Activated CD4-positive, CD25-positive, alpha-beta regulatory T cell (primary cell): ENCODE results near the gene DDX24.
A peak's percentile ranks its signal among the peaks of the same experiment; 100 is the strongest.

Source experiments
- DNase-seq, 4 experiments: peaks; one replicate each; lab custom pipeline; 2025; lab: John Stamatoyannopoulos, UW

The DDX24 gene, protein sequence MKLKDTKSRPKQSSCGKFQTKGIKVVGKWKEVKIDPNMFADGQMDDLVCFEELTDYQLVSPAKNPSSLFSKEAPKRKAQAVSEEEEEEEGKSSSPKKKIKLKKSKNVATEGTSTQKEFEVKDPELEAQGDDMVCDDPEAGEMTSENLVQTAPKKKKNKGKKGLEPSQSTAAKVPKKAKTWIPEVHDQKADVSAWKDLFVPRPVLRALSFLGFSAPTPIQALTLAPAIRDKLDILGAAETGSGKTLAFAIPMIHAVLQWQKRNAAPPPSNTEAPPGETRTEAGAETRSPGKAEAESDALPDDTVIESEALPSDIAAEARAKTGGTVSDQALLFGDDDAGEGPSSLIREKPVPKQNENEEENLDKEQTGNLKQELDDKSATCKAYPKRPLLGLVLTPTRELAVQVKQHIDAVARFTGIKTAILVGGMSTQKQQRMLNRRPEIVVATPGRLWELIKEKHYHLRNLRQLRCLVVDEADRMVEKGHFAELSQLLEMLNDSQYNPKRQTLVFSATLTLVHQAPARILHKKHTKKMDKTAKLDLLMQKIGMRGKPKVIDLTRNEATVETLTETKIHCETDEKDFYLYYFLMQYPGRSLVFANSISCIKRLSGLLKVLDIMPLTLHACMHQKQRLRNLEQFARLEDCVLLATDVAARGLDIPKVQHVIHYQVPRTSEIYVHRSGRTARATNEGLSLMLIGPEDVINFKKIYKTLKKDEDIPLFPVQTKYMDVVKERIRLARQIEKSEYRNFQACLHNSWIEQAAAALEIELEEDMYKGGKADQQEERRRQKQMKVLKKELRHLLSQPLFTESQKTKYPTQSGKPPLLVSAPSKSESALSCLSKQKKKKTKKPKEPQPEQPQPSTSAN

DNA sequence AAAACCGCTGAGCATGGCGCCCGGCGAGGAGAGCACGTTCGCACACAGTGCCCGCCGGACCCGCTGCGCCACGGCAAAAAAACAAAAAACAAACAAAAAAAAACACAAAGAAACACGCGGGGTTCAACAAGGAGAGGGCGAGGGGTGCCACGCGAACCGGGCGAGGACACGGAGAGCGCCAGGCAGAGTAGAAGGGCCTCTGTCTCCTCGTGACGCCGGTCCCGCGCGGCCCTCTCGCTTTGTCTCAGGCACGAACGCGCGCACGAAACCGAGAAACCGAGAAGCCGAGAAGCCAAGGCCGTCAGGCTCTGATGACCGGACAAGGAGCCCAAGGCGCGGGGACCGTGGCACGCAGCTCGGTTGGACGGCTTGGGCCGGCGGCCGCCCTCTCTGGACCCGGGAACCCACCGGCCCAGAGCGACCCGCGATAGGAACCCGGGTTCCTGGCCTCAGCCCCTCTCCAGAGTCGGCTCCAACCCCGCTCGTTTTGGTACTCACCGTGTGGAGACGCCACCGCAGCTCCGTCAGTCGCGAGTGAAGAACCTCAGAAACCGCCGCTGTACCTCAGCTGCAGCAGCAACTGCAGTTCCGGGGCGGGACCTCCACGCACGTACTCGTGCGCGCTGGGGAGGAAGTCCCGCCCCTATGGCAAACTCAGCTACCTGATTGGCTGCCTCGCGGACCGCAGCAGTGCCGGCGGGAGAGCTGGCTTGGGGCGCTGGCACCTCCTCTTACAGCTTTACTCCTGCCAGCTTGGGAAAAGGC lies at the start of gene DDX24, which contains the start of gene IFI27L1:
TSS of gene DDX24 (minus strand) at position 582 of the 765 bp plus-strand sequence. CDS start 1,460 bp downstream, outside the sequence.
TSS of gene IFI27L1 (plus strand) at position 690 of the 765 bp plus-strand sequence. CDS start 15,628 bp downstream, outside the sequence.
- peak; percentile 91 to 96 (median 94) for DNase-seq

DNA sequence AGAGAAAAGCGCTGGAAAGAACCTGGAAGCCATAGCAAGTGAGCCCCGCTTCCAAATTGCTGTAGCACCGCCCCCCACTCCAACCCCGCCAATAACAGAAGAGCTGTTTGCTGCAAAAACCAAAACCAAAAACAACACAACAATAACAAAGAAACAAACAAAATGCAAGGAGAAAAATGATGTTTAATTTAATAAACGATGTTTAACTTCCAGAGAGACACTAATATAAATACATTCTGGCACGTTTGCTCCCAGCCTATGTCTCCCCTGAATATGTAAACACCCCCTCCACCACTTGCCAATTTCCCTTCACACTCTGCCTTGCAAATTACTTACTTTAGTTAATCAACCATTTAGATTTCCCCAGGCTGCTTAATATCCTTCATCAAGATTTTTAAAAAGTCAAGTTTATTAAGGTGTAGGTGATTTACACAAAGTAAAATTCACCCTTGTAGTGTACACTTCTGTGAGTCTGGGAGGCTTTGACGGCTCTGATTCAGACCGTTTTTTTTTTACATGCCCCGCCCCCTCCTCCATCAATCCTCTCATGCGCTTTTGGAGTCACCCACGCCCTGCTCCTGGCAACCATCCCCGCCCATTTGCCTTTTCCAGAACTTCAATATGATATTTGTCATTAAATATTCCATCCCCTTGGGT lies 48.9 kb upstream of the DDX24 start:
- no peak for DNase-seq

DNA sequence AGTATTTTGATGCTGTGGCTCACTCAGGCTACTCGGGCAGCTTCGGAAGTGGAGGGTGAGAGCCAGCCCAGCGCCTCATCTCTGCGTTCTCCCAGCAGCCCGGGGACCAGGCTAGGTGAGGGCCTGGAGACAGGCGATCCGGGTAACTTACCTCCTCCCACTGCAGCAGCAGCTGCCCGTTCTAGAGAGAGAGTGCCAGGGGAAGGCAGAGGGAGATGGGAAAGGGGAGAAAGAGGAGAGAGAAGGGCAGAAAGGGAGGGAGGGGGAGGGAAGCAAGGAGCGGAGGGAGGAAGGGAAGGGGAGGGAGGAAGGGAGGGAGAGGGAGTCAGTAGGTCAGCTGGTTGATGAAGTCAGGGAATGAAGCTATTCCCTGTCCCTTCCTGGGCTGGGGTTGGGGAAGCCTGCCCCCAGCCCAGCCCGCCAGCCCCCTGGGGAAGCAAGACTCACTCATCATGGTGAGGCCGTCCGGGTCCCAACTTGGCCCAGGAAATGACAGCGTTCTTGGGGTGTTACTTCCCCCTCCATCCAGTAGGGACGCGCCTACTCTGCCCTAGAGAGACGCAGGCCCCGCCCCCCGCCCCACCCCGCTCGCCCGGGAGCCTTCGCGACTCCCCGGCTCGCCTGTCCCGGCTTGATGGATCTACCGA lies 48.2 kb upstream of the DDX24 start, which contains the start of gene IFI27L2:
TSS of gene IFI27L2 (minus strand) at position 494 of the 647 bp plus-strand sequence. CDS start at position 454, 40 bp downstream.
- peak; percentile 24 to 66 (median 37) for DNase-seq

DNA sequence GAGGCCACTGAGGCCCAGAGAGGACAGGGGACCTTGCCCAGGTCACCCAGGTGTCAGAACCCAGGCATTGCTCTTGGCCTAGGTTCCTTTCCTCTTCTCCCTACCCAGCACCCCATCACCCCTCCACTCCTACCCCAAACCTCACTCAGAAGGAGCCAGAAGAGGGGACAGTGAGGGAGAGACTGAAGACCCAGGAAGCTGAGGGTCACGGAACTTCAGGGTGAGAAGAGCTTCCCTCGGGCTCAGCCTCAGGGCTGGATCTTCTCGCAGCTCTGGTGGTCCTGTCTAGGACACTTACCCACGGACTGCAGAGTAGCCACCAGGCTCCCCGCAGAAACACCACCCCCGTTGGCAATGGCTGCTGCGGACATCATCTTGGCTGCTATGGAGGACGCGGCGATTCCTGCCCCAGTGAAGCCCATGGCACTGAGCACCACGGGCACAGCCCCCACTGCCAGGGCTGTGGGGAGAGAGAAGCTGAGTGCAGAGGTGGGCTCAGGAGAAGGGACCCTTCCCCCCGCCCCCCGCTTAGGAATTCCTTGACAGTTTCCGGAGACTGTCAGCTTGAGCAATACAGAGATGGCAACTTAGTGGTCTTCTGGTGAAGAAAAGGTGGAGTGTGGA lies 47.3 kb upstream of the DDX24 start:
- DNase-seq = no peak

DNA sequence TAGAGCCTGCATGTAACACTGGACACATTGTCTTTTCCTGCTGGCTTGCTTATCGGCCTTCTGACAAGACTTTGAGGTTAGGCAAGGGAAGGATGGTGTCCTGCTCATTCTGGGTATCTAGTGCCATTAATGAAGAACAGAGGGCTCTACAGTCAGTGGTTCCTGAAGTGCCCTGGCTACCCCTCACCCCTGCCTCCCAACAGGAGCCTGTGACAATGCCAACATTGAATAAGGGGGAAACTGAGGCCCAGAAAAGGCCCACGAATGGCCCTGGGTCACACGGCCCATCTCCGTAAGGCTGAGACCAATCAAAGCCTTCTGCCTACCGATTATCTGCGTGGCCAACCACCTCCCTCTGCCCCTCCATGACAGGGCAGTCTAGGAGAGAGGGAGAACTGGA lies 46.3 kb upstream of the DDX24 start:
- DNase-seq = no peak

DNA sequence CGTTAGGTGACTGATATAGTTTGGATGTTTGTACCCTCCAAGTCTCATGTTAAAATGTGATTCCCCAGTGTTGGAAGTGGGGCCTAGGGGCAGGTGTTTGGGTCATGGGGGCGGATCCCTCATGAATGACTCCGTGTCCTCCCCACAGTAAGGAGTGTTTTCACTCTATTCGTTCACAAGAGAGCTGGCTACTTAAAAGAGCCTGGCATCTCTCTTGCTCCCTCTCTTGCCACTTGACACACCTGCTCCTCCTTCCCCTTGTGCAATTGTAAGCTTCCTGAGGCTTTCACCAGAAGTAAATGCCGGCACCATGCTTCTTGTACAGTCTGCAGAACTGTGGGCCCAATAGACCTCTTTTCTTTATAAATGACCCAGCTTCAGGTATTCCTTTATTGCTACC lies 45.8 kb upstream of the DDX24 start:
- no peak for DNase-seq

DNA sequence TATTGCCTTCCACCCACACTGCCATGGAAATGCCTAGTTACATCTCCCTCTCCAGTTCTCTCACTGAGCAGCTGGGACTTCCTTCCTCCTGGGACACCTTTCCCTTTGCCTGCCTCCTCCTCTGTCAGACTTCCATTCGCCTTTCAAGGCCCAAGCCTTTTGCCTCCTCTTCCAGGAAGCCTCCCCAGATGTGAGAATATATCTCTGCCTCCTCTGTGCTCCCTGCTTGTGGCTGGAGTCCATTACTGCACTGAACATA lies 45.3 kb upstream of the DDX24 start:
- no peak for DNase-seq

DNA sequence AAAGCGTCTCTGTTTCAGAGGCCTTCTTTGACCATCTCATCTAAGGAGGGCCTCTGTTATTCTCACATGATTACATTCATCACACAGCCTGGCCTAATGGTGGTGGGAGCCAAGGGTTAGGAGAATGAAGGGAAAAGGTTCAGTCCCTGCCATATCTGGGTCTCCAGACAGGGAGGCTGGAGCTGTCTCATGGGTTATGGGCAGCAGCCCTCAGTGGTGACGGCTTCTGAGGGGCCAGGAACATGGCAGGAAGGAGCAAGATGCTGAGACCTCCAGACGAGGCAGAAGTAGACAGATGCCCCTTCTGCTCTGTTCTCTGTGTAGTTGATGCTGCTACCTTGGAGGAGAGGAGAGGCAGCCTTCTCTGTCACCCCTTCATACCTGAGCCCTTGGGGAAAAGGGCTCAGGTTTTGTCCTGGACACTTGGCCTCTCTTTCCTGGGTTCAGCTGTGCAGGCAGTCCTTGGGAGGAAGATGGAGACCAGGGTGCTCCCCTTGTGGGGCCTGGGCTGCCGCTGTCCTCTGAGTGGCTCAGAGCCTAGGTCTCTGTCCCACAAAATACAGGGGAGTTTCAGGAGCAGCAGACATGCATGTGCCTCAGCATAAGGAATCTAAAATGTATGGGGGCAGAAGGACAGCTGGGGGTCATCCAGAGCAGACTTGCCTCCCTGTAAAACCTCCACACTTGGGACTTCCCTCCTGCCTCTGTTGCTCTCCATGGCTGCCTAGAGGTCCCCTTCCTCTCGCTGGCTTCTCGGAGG lies 44.8 kb upstream of the DDX24 start:
- DNase-seq = no peak

DNA sequence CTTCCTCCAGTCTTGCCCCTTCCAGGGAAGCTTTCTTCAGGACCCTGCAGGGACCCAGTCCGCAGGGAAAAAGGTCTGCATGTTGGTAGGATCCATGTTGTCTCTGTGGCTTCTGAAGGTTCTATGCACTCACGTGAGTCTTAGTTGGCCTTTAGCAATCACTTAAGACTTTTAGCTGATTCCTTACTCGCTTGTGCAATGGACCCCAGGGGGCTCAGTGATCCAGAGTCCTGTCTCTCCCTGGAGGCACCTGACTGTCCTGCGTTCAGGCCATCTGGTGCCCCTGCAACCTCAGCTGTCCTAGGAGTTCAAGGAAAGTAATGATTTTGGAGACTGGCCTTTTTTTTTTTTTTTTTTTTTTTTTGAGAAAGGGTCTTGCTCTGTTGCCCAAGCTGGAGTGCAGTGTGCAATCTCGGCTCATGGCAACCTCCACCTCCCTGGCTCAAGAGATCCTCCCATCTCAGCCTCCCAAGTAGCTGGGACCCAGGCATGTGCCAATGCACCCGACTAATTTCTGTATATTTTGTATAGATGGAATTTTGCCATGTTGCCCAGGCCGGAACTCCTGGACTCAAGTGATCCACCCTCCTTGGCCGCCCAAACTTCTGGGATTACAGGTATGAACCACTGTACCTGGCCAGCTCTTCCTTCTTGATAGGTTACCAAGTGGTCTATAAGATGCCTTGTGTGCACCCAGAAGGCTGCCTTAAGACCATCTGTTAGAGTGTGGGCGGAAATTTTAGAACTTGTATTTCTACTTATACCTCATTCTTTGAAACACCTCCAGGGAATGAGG lies 43.8 kb upstream of the DDX24 start:
- no peak for DNase-seq

DNA sequence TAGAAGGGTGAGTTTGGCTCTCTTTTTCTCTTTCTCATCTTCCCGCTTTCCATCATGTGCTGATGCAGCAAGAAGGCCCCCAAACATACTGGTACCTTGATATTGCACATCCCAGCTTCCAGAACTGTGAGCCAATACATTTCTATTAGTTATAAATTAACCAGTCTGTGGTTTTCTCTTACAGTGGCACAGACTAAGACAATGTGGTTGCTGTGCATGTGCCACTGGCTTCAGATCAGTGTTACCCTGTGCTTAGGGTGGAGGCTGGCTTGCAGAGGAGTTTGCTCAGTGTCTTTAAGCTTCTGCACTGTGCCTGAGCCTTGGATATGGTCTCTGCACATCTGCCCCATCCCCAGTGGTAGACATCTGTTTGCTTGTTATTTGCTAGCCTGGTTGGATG lies 42.9 kb upstream of the DDX24 start:
- no peak for DNase-seq

DNA sequence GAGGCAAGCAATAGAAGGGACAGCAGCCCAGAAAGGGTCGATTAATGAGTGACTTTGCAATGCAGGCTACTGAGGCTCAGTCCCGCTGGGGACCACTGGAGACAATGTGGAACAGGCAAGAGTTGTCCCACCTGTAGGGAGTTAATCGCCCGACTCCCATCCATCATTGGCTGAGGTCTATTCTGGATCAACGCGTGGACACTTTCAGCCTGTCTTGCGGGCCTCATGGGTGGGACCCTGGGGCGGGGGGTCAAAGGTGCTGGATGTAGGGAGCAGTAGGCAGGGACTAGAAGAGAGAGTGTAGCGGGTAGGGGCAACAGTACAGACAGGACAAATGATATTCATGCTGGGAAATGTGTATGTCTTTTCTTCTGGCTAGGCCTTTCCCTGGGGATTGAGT lies 42.3 kb upstream of the DDX24 start:
- DNase-seq = no peak

DNA sequence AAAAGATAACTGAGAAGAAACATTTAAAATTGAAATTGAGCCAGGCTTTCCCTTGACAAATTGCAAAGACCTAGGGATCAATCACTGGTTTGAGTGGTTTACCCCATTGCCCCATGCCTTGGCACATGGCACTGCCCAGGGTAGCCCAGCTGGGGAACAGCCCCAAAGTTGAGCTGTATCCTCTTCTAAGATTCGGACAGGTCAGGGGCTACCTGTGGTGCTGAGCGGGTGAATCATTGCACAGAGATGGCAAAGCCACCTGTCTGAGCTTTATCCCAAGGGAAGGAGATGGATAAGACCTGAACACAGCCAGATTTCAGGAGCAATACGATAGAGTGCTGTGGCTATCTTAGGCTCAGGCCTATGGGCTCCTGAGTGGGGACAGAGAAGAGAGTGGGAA lies 41.4 kb upstream of the DDX24 start:
- no peak for DNase-seq

DNA sequence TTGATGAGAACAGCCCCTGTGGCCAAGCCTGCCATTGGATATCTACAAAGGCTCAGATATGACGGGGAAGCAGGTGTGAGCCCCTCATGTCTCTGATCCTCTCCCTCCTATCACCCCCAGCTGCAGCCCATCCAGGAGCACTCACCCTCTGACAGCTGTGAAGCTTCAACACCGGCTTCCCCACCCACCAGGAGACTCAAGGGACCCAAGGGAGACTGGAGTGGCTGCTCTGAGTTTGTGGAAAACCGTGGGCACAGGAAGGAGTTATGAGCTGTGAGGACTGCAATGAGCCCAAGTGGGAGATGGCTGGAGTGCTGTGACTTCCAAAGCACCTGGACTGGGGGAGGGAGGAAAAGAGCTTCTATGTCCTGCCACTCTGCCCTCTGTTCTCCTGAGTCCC lies 40.5 kb upstream of the DDX24 start:
- DNase-seq = no peak

DNA sequence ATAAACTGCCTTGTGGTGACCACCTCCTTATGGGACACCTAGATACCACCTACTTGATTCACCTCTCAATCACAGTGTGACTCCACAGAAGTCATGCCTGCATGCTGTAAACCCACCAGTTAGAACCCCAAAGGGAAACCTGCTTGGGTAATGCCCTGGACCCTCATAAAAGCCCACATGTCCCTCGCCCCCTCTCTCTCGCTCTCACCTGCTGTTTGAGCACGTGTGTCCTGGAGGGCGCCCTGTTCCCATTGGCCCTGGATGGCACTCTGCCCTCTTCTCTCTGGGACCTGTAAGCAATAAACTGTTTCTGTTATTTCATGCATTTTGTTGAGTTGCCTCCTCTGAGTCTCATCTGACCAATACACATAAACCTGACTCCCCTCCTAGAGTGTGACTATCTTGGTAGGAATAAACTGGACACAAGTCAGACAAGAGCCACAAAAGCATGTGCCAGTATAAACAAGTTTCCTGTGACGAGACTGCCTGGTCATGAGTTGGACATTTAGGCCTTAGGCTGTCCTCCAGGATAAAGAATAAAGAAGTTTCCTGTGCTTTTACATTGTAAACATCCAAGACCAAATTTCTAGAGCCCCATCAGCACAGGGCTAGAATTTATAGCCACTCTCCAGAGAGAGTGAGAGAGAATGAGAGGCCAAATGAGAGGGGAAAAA lies 39.8 kb upstream of the DDX24 start:
- no peak for DNase-seq

DNA sequence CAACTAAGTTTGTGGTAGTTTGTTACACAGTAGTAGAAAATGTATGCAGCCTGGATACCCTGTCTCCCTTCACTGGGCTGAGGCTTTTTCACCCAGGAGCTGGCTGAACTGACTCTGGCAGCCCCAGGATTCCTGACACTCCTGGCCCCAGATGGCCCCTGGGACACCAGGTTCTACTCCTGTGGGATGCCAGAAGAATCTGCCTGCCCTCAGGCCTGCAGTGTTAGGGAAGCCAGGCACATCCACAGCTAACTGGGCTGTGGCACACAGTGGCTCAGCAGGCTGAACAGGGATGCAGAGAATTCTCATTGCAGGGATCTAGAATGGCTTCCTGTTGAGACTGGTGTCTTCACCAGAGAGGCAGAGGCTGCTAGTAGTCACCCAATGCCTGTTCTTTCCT lies 38.1 kb upstream of the DDX24 start:
- no peak for DNase-seq

DNA sequence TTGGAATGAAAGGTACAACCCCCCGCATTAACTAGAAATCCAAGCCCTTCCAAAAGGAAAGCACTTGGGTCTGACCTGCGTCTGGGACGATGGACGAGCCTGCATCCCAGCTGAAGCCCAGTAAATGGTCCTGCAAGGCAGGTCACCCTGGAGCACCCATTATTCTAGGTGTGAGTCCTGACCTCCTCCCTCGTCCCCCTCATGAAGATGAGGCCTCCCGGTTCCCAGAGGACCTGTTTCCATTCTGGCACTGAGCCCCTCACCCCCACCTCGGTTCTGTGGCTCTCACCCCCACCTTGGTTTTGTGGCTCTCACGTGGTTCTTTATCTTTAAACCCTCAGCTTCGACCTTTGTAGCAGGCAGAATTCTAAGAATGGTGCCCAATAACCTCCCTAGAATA lies 36.9 kb upstream of the DDX24 start:
- DNase-seq = no peak

DNA sequence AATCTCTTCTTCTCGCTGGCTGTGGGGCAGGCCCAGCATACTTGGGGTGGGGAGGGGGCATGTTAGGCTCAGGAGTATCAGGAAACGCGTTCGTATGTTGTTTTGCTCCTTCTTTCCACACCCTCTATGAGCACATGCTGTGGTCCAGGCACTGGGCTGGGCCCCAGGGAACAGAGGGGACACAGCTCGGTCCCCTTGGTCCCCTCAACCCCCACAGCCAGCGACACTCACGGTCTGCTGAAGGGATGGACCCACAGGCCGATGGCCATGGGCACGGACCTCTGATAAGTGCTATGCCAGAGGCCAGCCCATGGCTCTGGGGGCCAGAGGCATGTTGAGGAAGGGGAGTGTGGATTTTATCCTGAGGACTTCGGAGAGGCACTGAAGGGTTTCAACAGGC lies 35.7 kb upstream of the DDX24 start:
- no peak for DNase-seq

DNA sequence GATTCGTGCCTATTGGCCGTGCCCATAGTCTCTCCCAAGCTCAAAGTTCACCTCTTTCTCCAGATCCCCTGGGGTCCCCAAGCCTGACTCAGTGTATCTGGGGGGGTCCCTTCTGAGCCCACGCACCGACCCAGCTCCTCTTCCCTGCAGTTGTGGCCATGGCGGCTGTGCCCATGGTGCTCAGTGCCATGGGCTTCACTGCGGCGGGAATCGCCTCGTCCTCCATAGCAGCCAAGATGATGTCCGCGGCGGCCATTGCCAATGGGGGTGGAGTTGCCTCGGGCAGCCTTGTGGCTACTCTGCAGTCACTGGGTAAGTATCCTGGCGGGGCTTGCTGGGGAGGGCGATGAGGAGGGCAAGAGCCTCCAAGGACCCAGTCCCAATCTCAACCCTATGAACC lies 34.6 kb upstream of the DDX24 start:
- no peak for DNase-seq
